ENCODE results near the gene SPANXN2.
"Not testable (repeated sequence)": the region's sequence is repeated elsewhere in the genome, so short reads cannot be mapped to it uniquely, and the experiment has no call there.

The SPANXN2 gene

GRCh38 chrX:143720652-143721051 lies at the start of gene SPANXN2:
SPANXN2 (minus strand) TSS chrX:143720752; CDS start chrX:143720668, 84 bp downstream.
- DNase-seq (ENCODE audit: low read depth): not testable (repeated sequence)

DNA sequence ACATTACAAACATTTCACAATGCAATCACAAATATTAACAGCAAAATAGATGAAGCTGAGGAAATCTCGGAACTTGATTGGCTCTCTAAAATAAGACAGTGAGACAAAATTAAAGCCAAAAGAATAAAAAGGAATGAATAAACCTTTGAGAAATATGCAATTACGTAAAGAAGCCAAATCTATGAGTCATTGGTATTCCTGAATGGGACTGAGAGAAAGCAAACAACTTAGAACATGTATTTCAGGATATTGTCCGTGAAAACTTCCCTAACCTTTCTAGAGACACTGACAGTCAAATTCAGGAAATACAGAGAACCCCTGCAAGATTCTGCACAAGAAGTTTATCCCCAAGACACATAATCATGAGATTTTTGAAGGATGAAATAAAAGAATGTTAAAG lies 48.4 kb upstream of the SPANXN2 start:
- DNase-seq (ENCODE audit: low read depth): peak; percentile 4
- TF ChIP-seq CTCF (IDR thresholded peaks at IDR 0.05; ENCODE audit: control insufficient read depth, extremely low read depth, insufficient read depth): no peak
- H3K4me3 ChIP-seq (ENCODE audit: low read depth, low read length): no peak overlapping the region

More at GRCh38 chrX:143720652-143721051, at the start of gene SPANXN2:
- not testable (repeated sequence) for H3K4me3 ChIP-seq (ENCODE audit: low read depth, low read length)

GRCh38 chrX:143767789-143768188 lies 47.2 kb upstream of the SPANXN2 start:
- not testable (repeated sequence) for DNase-seq (ENCODE audit: low read depth); H3K4me3 ChIP-seq (ENCODE audit: low read depth, low read length)

GRCh38 chrX:143757887-143758286 lies 37.3 kb upstream of the SPANXN2 start:
- TF ChIP-seq CTCF (IDR thresholded peaks at IDR 0.05; ENCODE audit: control insufficient read depth, extremely low read depth, insufficient read depth): no peak
- H3K4me3 ChIP-seq (ENCODE audit: low read depth, low read length): no peak overlapping the region
- DNase-seq (ENCODE audit: low read depth): no peak

- DNase-seq (ENCODE audit: low read depth): no peak
- H3K4me3 ChIP-seq (ENCODE audit: low read depth, low read length): no peak overlapping the region
- no peak for TF ChIP-seq CTCF (IDR thresholded peaks at IDR 0.05; ENCODE audit: control insufficient read depth, extremely low read depth, insufficient read depth)
Measured at GRCh38 chrX:143757375-143757774, 36.8 kb upstream of the SPANXN2 start.

- no peak for DNase-seq (ENCODE audit: low read depth)
- TF ChIP-seq CTCF (IDR thresholded peaks at IDR 0.05; ENCODE audit: control insufficient read depth, extremely low read depth, insufficient read depth): no peak
- no peak overlapping the region for H3K4me3 ChIP-seq (ENCODE audit: low read depth, low read length)
Measured at GRCh38 chrX:143754183-143754582, 33.6 kb upstream of the SPANXN2 start.

GRCh38 chrX:143733866-143734265 lies 13.3 kb upstream of the SPANXN2 start:
- TF ChIP-seq CTCF (IDR thresholded peaks at IDR 0.05; ENCODE audit: control insufficient read depth, extremely low read depth, insufficient read depth): no peak
- no peak overlapping the region for H3K4me3 ChIP-seq (ENCODE audit: low read depth, low read length)
- no peak for DNase-seq (ENCODE audit: low read depth)

DNA sequence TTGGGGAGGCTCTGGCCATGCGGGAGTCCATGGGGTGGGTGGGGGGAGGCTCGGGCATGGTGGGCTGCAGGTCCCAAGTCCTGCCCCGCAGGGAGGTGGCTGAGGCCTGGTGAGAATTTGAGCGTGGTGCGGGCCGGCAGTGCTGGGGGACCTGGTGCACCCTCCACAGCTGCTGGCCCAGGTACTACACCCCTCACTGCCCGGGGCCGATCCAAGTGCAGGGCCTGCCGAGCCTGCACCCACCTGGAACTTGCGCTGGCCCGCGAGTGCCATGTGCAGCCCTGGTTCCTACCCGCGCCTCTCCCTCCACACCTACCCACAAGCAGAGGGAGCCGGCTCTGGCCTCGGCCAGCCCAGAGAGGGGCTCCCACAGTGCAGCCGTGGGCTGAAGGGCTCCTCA lies 5.7 kb upstream of the SPANXN2 start:
- DNase-seq (ENCODE audit: low read depth): no peak
- no peak for TF ChIP-seq CTCF (IDR thresholded peaks at IDR 0.05; ENCODE audit: control insufficient read depth, extremely low read depth, insufficient read depth)

More for the DNA sequence above, 5.7 kb upstream of the SPANXN2 start:
- H3K4me3 ChIP-seq (ENCODE audit: low read depth, low read length): no peak overlapping the region

Data from LNCaP clone FGC (cell line).